Stimulated activated CD8-positive, alpha-beta memory T cell treated with anti-CD3 and anti-CD28 coated beads, Interleukin-4, amount 100 ng/mL, for 1 hour (primary cell): ENCODE data around the gene MRPL53.

Source experiments
- DNase-seq, 2 donors: peaks; one replicate each; pipeline ENCODE4 v3.0.0-alpha.2; 2020; ENCODE audit warnings: low read depth in 2 of 2, low spot score in 1 of 2

MRPL53 gene

DNA sequence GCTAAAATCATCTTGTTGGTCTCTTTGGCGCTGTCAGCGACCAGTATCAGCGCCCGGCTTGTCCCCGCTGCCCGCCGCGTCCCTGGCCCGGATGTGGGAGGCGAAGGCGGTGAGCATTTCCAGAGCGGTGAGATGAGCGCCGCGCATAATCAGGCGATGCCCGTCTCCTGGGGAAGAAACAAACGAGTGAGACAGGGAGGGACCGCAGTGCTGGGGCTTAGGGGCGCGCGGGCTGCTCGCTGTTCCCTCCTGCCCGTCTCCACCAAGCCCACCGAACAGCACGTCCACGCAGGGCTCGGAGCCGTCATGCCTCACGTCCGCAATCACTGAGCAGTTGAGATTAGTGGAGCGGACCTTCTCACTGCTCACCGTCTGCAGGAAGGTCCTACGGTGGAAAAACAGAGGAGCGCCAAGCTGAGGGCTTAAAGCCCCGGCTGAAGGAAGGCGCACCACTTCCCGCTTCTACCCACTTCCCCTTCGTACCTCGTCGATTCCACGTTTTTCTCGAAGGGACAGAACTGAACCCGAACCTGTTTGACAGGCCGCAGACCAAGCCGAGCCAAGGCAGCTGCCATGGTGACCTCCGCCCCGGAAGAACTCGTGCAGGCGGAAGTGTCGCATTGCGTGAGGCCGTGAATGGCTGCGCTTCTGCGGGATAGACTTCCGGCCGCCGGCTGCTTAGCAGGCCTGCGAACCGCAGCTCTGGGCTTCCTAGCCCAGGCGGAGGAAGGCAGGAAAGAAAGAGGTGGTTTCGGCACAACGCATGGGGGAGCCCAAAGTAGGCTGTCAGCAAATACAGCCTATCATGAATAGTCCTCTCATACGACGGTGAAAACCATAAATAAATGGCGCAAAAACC is at the start of gene MRPL53:
Gene MRPL53, minus strand, starts transcription at position 595 of the 859 bp plus-strand sequence. Its CDS starts 20 bp downstream, at position 575.
- DNase-seq = peak; percentile 92 to 93

DNA sequence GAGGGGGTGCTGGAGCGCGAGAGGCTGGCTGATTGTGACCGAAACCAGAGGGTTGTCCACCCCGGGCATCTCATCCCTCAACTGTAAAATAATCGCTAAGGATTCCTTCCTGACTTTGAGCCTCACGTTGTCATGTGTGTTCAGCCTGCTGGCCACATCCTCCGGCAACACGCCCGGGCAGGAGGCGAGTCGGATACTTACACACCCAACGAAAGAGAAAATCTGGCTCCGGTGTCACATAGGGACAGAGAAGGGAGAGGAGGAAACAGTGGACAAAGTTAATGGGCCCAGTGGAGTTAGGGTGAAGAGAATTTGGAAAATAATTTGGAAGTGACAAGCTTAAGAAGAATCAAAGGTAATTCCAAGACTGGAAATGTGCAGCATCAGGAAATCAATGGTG is 44.2 kb upstream of the MRPL53 start:
- DNase-seq = no peak

DNA sequence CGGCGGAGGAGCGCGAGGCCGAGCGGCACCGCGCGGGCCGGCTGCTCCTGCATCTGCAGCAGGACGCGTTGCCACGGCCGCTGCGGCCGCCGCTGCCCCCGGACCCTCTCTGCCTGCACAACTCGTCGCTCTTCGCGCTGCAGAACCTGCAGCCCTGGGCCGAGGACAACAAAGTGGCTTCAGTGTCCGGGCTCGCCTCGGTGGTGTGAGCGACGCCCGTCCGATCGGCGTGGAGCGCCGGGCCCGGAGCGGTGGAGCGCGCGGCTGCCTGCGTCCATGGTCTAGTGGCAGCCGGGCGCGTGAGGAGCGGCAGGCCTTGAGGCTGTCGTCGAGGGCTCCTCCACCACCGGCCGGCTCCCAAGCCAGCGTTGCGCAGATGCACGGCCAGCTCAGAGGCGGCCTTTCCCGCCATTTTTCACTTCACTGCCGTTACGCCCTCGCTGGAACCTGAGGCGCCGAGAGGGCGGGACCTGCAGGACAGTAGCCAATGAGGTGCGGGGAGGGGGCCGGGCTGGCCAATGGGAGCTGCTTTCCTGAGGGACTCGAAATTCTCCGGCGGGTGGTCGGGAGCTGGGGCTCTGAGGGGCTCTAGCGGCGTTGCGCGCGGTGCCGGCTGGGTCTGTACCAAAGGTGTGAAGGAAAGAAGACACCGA is 43.6 kb upstream of the MRPL53 start:
- DNase-seq = peak in 1 of 2 donors; percentile 55

DNA sequence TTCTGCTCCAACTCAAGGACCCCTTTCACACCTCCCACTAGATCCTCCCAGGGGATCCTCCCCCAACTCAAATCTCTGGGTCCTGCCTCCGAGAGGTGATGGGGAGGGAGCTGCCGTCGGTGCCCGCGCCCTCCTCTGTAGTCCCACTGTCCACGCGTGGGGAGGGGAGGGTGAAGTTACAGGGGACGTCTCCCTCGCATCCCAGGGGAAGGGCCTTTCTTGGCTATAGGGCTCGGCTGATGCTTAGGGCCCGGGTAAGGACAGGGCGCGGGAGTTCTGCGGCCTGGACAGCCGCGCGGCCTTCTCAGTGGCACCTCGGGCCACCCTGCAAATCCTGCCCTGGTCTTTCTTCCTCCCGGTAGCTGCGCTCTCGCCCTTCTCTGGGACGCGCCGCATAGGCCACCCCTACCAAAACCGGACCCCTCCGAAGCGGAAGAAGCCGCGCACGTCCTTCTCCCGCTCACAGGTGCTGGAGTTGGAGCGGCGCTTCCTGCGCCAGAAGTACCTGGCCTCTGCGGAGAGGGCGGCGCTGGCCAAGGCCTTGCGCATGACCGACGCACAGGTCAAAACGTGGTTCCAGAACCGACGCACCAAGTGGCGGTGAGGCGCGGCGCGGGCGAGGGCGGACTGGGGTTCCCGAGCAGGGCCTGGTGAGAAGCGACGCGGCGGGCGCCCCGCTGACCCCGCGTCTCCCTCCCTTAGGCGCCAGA is 42.9 kb upstream of the MRPL53 start:
- no peak for DNase-seq

DNA sequence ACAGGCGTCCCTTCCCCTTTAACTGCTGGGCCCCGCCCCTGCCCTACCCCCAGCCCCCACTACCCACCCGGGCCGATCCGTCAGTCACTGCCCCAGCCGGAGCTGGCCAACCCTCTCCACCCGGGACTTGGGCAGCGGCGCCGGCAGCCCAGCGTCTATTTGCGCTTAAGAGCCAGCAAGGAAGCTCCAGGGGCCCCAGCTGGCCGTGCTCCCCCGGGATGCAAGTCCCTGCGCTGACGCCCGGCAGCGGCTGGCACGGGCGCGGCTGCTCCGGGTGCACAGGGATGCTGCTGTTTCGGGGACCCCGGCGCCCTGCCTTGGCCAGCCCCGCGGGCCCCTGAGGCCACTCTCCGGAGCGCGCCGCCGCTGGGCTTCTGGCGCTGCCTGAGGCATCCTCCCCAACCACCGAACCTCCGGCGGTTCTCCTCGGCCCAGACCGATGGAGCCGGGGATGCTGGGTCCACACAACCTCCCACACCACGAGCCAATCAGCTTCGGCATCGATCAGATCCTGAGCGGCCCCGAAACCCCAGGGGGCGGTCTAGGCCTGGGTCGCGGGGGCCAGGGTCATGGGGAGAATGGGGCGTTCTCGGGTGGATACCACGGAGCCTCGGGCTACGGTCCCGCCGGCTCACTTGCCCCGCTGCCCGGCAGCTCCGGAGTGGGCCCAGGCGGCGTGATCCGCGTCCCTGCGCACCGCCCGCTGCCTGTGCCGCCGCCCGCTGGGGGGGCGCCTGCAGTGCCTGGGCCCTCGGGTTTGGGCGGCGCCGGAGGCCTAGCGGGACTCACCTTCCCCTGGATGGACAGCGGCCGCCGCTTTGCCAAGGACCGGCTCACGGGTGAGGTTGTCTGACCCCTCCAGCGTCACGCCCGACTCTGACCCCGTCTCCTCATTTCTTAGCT is 42.1 kb upstream of the MRPL53 start, which contains the start of gene TLX2:
Gene TLX2, plus strand, starts transcription at position 83 of the 903 bp plus-strand sequence. Its CDS starts 357 bp downstream, at position 440.
- no peak for DNase-seq

DNA sequence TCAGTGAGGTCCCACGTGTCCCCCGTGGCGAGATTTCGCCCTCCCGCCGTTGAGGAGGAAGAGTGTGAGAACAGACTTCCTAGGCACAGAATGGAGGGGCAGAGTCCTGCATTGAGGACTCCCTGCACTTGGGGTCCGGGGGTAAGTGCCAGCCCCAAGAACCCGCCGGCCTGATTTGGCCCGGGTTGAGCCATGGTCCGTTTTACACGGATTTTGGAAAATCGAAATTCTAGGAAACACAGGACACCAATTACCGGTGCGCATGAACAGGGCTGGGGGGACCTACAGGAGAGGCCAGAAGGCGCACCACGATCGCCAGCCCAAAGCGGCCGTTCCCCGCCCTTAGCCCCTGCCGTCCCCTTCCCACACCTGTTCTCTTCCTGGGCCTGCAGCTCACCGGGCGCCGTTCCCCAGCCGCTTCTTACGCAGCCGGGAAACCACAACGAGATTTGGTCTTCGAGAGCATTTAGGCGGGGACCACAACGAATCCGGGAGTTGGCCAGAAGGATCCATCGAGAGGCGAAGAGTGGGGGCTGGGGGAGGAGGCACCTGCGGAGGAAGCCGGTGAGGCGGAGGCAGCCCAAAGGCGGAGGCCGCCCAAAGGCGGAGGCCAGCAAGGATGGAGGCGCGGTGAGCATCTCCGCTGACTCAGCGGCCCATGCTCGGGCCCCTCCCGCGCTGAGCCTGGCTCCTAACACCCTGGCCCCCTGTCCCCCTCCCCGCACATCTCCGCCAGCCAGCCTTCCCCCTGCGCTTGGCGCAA is 41.3 kb upstream of the MRPL53 start:
- DNase-seq = no peak

DNA sequence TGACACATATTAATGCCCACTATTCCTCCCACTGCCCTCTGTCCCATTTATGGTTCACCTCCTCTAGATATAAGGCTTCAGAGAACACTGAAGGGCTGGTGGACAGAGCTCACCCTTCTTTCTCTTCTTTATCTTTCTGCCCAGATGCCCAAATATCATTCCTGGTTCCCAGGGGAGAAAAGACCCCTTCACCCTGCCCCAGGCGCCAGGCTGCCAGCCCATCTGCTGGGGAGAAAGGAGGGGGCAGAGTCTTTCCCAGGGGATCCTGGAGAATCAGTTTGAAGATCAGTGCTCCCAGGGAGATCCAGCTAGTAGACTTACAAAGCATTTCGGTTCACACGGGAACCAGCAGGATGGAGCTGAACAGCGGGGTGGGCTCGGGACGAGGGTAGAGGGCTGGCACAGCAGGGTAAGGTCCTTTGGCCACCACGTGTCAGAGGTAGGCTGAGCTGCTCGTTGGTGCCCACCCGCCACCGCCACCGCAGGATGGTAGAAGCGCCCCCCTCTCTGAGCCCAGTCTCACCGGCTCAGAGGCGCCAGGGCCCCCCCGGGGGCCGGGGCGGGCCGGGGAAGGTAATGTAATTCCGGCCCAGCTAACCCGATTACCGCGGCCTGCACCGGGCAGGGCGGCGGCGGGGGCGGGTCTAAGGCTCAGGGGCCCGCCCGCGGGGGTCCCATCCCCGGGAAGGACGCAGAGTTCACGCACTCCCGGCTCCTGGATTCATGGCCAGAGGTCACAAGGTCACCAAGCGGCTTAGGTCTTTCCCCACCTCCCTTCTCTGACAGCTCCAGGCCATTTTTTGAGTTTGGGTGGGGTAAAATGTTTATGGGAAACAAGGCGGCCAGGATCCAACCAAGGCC is 40.5 kb upstream of the MRPL53 start:
- no peak for DNase-seq

DNA sequence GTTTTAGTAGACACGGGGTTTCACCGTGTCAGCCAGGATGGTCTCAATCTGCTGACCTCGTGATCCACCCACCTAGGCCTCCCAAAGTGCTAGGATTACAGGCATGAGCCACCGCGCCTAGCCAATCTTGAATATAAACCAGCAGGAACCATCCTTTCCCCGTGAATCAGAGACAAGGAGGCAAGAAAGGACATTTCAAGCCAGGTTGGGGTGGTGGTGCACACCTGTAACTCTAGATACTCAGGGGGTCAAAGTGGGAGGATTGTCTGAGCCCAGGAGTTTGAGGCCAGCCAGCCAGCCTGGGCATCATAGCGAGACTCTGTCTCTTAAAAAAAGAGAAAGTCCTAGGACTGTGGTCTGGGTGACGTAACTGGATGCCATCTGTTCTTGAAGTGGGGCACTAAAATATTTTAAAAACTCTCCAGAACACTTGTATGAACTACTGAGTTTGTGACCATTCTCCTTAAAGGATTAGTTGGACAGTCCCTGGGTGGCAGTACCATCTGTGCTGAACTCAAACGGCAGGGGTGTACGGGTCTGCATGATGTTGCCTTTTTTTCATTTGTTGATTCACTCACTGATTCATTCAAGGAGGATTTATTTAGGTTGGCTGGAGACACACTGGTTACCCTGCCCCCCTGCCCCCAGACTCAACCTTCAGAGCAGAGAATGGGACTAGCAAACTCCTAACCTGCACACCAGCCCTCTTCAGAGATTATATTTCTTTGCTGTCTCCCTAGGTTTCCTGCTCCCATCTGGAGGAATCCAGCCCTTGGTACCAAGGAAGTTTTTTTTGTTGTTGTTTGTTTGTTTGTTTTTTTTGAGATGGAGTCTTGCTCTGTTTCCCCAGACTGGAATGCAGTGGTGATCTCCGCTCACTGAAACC is 38.9 kb upstream of the MRPL53 start:
- no peak for DNase-seq

DNA sequence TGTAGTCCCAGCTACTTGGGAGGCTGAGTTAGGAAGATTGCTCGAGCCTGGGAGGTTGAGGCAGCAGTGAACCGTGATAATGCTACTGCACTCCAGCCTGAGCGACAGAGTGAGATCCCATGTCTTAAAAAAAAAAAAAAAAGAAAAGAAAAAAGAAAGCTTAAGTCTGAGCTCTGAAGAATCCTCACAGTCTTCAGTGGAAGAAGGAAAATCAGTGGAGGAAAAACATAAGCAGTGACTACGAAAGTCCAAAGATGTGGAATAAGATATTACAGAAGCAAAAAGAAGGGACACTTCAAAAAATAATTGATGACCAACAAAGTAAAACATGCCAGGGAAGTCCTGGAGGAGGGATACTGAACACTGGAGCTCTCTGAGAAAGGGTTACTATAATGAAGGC is 37.8 kb upstream of the MRPL53 start:
- DNase-seq = no peak

DNA sequence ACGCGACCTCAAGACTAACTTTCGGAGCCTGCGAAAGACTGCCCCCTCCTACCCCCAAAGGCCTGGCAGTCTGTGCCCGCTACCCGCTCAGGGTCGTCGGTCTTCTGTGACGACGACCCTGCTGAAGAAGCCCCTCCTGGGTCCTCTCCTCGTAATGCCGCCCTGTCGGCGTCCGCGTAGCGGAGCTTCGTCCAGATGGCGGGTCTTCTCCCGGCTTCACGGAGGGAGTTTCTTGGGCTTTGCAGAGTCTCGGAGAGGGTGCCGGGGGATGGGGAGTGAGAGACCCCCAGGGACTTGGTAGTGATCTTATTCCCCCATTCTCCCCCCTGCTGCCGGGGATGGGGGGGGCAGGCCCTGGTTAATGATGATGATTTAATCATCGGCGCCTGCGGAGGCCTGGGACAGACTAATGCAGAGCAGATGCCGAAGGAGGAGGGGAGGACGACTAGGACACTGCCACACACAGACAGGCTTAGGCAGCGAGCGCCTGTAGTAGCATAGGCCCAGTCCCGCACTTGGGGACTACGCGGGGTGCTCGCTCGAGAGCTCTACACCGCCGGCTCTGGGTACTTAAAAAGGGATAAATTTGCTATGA is 35.5 kb upstream of the MRPL53 start:
- DNase-seq = no peak

DNA sequence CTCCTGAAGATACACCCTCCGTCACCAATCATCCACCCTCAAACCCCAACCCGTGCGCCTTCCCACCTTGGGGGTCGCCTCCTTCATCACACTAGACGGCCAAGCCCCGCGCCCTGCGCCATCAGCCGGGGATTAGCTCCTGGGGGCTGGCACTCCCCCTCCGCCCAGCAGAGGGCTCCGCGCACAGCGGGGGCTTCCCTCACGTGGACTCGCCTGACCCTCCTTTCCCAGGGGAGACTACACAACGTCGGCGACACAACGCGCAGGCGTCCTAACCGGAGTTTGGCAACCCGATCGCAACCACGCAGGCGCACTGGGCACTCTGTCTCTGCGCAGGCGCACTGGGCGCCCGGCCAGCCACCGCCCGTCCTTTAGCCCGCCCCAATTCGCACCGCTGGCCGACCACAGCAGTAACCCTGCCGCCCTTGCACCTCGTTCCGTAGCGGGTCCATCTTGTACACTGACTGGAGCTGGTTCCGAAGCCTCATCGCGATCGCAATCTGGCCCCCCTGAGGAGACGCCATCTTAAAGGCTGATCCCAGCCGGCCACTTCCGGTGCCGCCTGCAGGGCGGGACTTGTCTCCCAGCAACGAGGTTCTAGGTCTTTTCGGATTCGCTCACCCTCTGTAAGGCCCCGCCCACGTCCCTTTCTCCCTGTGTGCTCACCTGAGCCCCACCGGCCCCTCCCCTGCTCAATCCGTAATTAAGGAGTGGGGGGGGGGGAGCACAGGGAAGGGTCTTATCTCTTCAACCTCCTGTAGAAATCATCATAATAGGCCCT is 34.9 kb upstream of the MRPL53 start, which contains the start of gene PCGF1:
Gene PCGF1, minus strand, starts transcription at position 551 of the 781 bp plus-strand sequence. Its CDS starts 27 bp downstream, at position 524.
- DNase-seq = peak; percentile 96 to 98

DNA sequence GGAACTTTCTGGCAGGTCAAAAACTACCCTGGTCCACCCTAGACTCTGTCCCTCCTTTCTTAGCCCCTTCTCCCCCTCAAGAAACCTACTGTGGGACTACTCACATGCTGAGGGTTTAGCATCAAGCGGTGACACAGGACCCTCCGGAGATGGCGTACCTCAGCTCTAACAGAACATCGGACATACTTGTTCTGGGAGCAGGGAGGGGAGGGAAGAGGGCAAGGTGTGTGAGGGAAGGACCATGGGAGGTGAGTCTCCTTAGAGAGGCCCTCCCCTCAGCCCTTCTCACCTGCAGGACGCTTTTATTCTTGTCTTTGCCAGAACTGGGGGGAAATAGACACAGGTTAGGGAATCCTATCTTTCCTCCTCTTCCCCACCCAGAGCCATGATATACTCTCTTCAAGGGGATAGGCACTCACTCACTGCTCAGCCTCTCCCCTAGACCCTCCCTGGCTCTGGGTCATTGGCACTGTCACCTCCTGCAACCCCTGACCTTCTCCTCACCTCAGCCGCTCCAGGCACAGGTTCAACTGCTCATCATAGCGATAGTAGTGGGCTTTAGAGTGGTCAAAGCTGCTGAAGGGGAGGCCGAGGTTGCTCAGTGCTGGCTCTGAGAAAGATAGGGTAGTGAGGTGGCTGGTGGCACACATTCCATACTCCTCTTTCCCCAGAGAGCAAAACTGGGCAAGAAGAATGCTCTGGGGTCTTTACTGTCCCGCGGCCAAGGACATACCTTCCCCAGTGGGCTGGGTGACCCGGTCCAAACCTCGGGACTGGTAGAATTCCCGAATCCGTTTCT is 33.2 kb upstream of the MRPL53 start:
- DNase-seq = no peak

DNA sequence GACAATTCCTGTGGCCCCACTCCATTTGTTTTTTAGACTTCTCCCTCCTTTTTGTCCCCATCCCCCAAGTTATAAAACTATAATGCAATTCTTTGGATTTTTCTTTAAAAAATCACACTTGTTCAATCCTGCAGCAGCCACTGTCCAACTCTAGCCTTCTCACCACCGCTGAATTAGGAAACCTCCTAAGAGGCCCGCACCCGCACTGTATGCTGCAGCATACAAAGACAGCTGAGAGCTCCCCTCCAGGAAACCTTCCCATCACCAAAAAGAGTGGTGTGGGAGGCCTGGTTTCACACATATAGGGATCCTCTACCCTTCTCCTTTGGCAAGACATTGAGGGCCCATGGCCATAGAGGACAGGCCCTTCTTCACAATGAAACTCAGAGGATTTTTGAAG is 32.1 kb upstream of the MRPL53 start:
- no peak for DNase-seq

DNA sequence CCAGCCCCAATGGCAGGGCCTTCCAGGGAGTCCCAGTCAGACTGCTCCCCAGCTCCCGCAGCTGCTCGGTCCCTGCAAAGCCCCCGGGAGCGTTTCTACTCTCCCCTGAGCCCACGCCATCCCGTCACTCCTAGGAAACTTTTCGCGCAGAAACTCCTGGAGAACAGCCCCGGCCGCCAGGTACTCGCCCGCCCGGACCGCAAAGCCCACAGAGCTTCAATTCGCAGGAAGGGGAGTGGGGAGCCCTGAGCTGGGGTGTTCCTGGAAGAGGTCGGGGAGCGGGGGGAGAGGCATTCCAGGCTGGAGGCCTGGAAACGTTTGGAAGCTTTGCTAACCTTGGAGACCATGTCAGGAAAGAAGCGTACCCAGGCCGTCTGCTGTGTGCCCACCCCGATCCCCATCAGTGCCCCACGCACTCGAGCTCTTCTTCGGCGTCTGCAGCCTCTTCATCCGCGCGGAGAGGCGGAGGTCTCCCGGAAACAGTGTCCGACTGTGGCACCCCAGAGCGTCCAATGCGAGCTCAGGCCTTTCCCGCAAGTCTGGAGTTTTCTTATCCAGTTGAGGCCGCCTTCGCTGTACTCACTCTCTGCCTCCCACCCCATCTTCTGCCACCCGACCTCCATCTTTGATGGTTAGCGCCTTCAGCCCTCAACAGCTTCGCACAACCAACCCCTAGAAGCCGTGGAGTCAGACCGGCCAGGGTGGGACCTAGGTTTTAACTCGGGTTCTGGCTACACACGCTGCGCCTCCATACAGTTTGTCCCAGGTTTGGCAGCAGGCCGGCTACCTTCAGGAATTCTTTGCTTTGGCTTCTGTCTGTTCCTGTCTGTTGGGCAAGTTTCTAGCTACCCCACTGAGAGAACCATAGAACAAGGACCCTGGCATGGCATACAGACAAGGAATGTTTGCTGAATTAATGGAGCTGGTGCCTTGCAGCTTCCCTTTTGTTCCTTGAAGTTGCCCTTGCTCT is 31.3 kb upstream of the MRPL53 start:
- no peak for DNase-seq
